Suprapubic skin (tissue), 3 donors: Measurements from ENCODE around the gene IL3RA.

Source experiments
- CTCF ChIP-seq, 2 donors: fragments of 200-600 bp in 1 of 2; fragments of 450-650 bp in 1 of 2; sonication (generic) in 1 of 2; IDR thresholded peaks; one replicate each; pipeline ENCODE4 v1.5.1; 2016 to 2019; ENCODE audit warnings: antibody characterized with exemption in 2 of 2, mild to moderate bottlenecking in 1 of 2, moderate library complexity in 1 of 2
- POLR2AphosphoS5 ChIP-seq, 3 donors: sonication (generic); formaldehyde crosslinking; IDR thresholded peaks; one replicate each; pipeline ENCODE4 v1.6.1; 2017; ENCODE audit warnings: antibody characterized with exemption in 3 of 3

GRCh38 chrX:1334854-1335253 lies 1.7 kb upstream of the IL3RA start:
- TF ChIP-seq CTCF (IDR thresholded peaks at IDR 0.05) (no peak), POLR2AphosphoS5 (IDR thresholded peaks at IDR 0.05) (no peak)
